Stimulated activated naive B cell treated with anti-CD40 and anti-IgM and Interleukin-4, amounts not matched to agents 10 μg/mL and 1 μg/mL and 100 μg/mL, for 72 hours (primary cell): ENCODE data around the gene RPLP2.

Experiments
- ATAC-seq, 2 donors: fragments of 150-1000 bp; cut with Tn5 transposase; replicated peaks; 2 replicates each; pipeline ENCODE4 v1.10.0; 2021; ENCODE audit warnings: moderate library complexity in 1 of 2
- DNase-seq: peaks from one replicate; pipeline ENCODE4 v3.0.0; 2021
- H3K27ac Mint-ChIP-seq: one replicate; pipeline ENCODE4 v1.8.0; 2022; ENCODE audit warnings: mild to moderate bottlenecking, mixed read lengths
- H3K27me3 Mint-ChIP-seq, 2 donors: one replicate each; pipeline ENCODE4 v1.8.0; 2022; ENCODE audit warnings: mixed read lengths in 2 of 2
- H3K36me3 Mint-ChIP-seq, 2 donors: one replicate each; pipeline ENCODE4 v1.8.0; 2022; ENCODE audit warnings: mixed read lengths in 2 of 2, mild to moderate bottlenecking in 1 of 2
- H3K4me1 Mint-ChIP-seq, 2 donors: one replicate each; pipeline ENCODE4 v1.8.0; 2022; ENCODE audit warnings: mixed read lengths in 2 of 2, mild to moderate bottlenecking in 1 of 2
- H3K4me3 Mint-ChIP-seq, 2 donors: one replicate each; pipeline ENCODE4 v1.8.0; 2022; ENCODE audit warnings: mild to moderate bottlenecking in 2 of 2, mixed read lengths in 2 of 2, moderate library complexity in 1 of 2
- H3K9me3 Mint-ChIP-seq, 2 donors: one replicate each; pipeline ENCODE4 v1.8.0; 2022; ENCODE audit warnings: mixed read lengths in 2 of 2, mild to moderate bottlenecking in 1 of 2

Gene RPLP2

GRCh38 chr11:826836-827145 lies 17.0 kb downstream of the RPLP2 start:
- ATAC-seq (peak; percentile 21 to 22), DNase-seq (no peak)
- Mint-ChIP-seq H3K27ac (no peak overlapping the region), H3K36me3 (peaks cover 9 to 20% of the 10 kb centered on the region in 2 donors), H3K4me1 (peaks cover 24 to 50% of the 10 kb centered on the region in 2 donors), H3K27me3 (peaks cover 37 to 42% of the 10 kb centered on the region in 2 donors), H3K4me3 (peak overlapping the region; percentile 62 to 73), H3K9me3 (no peaks in the 10 kb centered on the region)

DNA sequence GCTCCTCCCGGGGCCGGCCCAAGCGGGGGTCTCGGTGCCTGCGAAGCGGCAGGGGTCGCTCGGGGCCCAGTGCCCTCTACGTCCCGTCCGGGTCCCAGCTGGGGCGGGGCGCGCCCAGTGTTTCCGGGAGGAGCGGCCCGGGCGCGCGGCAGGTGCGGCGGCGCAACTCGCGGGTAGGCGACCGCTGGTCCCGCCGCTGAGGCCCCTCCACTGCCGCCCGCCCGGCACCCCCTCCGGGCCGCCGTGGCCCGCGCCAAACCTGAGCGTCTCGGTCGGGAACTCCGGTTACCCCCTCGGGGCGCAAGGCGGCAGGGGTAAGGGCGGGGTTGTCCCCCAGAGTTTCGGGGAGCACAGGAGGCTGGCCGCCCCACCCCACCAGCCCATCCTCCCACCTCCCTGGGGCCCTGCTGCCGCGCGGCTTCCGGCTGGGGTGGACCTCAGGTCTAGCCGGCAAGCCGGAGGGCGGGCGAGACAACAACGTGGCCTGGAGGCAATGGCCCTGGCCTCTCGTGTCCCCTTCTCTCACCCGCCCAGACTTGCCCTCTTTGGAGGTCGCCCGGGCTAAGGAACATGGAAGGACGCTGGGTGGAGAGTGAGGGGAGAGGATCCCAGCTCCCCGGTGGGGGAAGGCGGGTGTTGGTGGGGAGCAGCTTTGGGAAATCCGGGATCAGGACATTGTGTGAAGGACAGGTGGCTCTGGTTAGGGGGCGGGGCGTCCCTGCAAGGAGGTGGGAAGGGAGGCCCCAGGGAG lies 17.6 kb downstream of the RPLP2 start:
- ATAC-seq (peak; percentile 31 to 38), DNase-seq (no peak)
- peaks cover 9 to 18% of the 10 kb centered on the region in 2 donors for H3K36me3 Mint-ChIP-seq
- peaks cover 38 to 48% of the 10 kb centered on the region in 2 donors for H3K27me3 Mint-ChIP-seq
- peak overlapping the region; percentile 75 for H3K27ac Mint-ChIP-seq
- H3K4me1 Mint-ChIP-seq = peaks cover 28 to 50% of the 10 kb centered on the region in 2 donors
- H3K9me3 Mint-ChIP-seq = no peaks in the 10 kb centered on the region
- peak overlapping the region; percentile 73 to 80 for H3K4me3 Mint-ChIP-seq

GRCh38 chr11:827897-828192 lies 18.1 kb downstream of the RPLP2 start, which contains the start of gene CRACR2B:
Gene CRACR2B, plus strand, starts transcription at chr11:827919. Its CDS starts 689 bp downstream, at chr11:828608.
- H3K4me1 Mint-ChIP-seq = peaks cover 29 to 49% of the 10 kb centered on the region in 2 donors
- peak within 1 kb of the TSS; percentile 75 for H3K27ac Mint-ChIP-seq
- peaks cover 9 to 15% of the 10 kb centered on the region in 2 donors for H3K36me3 Mint-ChIP-seq
- DNase-seq = no peak
- no peak for ATAC-seq
- peak within 1 kb of the TSS; percentile 73 to 80 for H3K4me3 Mint-ChIP-seq
- H3K27me3 Mint-ChIP-seq = peaks cover 38 to 50% of the 10 kb centered on the region in 2 donors
- no peaks in the 10 kb centered on the region for H3K9me3 Mint-ChIP-seq

GRCh38 chr11:828506-829175 lies 18.9 kb downstream of the RPLP2 start:
- Mint-ChIP-seq H3K4me3 (peak overlapping the region; percentile 71 to 80), H3K36me3 (peaks cover 9 to 11% of the 10 kb centered on the region in 2 donors), H3K27ac (no peak overlapping the region), H3K9me3 (no peaks in the 10 kb centered on the region), H3K27me3 (peaks cover 38 to 50% of the 10 kb centered on the region in 2 donors), H3K4me1 (peaks cover 29 to 51% of the 10 kb centered on the region in 2 donors)
- ATAC-seq (no peak), DNase-seq (no peak)

DNA sequence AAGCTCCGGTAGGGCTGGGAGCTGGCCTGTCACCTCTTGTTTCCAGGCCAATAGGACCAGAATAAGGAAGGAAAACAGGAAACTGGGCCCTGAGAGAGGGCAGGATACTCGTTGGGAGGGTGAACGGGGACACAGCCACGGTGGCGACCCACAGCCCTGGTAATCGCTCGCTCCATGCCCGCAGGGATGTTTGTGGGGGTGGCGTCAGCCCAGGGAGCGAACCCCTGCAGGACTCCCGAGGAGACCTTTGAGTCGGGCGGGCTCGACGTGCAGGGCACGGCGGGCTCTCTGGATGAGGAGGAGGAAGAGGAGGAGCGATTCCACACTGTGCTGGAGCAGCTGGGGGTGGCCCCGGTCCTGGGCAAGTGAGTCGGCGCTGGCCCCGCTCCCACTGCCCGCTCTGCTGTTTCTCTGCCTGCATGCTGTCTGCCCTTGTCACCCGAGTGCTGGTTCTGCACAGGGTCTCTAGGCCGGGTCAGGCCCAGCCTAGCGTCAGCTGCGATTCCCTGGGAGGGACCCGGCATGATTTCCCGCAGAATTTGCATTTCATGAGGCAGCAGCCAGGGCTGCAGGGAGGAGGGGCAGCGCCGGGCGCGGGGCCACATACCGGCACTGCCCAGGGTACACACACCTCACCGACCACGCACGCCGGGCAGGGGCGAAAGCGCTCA lies 19.5 kb downstream of the RPLP2 start:
- peak overlapping the region; percentile 5 for H3K27ac Mint-ChIP-seq
- H3K36me3 Mint-ChIP-seq = peaks cover 9 to 11% of the 10 kb centered on the region in 2 donors
- no peaks in the 10 kb centered on the region for H3K9me3 Mint-ChIP-seq
- peaks cover 38 to 50% of the 10 kb centered on the region in 2 donors for H3K27me3 Mint-ChIP-seq
- peaks cover 33 to 58% of the 10 kb centered on the region in 2 donors for H3K4me1 Mint-ChIP-seq
- H3K4me3 Mint-ChIP-seq = peak overlapping the region; percentile 65 to 71
- DNase-seq (no peak), ATAC-seq (no peak)

DNA sequence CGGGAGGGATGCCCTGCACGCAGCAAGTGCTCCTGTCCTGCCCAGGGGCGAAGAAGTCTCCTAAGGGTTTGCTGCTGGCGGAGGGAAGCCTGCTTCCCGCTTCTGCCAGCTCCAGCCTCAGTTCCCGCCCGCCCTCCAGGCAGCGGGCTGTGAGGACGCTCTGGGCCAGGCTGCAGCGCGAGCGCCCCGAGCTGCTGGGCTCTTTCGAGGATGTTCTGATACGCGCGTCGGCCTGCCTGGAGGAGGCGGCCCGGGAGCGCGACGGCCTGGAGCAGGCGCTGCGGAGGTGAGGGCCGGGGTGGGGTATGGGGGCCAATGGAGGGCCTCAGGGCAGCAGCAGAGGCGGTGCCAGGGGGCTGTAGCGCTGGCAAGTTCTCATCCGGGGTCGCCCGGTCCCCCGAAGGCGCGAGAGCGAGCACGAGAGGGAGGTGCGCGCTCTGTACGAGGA lies 20.1 kb downstream of the RPLP2 start:
- Mint-ChIP-seq H3K9me3 (no peaks in the 10 kb centered on the region), H3K4me3 (peak overlapping the region; percentile 52 to 71), H3K36me3 (peaks cover 6 to 8% of the 10 kb centered on the region in 2 donors), H3K27me3 (peaks cover 38 to 50% of the 10 kb centered on the region in 2 donors), H3K27ac (no peak overlapping the region), H3K4me1 (peaks cover 34 to 63% of the 10 kb centered on the region in 2 donors)
- ATAC-seq (peak; percentile 1 to 3), DNase-seq (no peak)

DNA sequence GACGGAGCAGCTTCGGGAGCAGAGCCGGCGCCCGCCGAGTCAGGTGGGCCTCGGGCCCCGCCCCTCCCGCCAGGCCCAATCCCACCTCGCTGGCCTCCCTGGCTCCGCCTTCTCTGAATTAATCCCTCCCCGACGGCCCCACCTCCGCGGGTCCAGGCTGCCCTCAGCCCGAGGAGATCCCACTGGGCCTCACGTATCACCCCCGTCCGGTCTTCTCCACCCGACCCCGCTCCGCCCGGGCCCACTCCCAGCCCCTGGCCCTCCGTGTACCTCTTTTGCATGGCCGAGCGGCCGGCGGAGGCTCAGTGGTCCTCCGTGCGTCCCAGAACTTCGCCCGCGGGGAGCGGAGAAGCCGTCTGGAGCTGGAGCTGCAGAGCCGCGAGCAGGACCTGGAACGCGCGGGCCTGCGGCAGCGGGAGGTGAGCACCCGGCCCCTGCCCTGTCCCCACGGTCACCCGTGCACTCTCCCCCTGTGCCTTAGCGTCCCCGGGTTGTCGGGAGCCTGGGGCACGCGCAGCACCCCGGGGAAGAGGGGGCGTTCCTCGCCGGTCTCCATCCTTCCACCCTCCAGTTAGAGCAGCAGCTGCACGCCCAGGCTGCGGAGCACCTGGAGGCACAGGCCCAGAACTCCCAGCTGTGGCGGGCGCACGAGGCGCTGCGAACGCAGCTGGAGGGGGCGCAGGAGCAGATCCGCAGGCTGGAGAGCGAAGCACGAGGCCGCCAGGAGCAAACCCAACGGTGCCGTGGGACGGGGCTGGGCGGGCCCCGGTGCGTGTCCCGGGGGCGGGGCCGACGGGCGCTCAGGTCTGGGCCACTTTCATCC lies 20.7 kb downstream of the RPLP2 start:
- H3K27me3 Mint-ChIP-seq = peaks cover 38 to 50% of the 10 kb centered on the region in 2 donors
- peak; percentile 46 to 63 for ATAC-seq
- H3K36me3 Mint-ChIP-seq = peaks cover 0 to 2% of the 10 kb centered on the region in 2 donors
- no peaks in the 10 kb centered on the region for H3K9me3 Mint-ChIP-seq
- peaks cover 34 to 69% of the 10 kb centered on the region in 2 donors for H3K4me1 Mint-ChIP-seq
- H3K27ac Mint-ChIP-seq = no peak overlapping the region
- peak overlapping the region; percentile 52 to 71 for H3K4me3 Mint-ChIP-seq
- DNase-seq = peak; percentile 57

- H3K9me3 Mint-ChIP-seq = no peaks in the 10 kb centered on the region
- ATAC-seq = no peak
- H3K4me1 Mint-ChIP-seq = peaks cover 34 to 69% of the 10 kb centered on the region in 2 donors
- peaks cover 4 to 6% of the 10 kb centered on the region in 2 donors for H3K36me3 Mint-ChIP-seq
- peak overlapping the region; percentile 22 to 71 for H3K4me3 Mint-ChIP-seq
- H3K27ac Mint-ChIP-seq = peak overlapping the region; percentile 20
- no peak for DNase-seq
- peaks cover 38 to 50% of the 10 kb centered on the region in 2 donors for H3K27me3 Mint-ChIP-seq
Measured at GRCh38 chr11:831118-831864, 21.5 kb downstream of the RPLP2 start.

GRCh38 chr11:831961-832528 lies 22.3 kb downstream of the RPLP2 start:
- no peaks in the 10 kb centered on the region for H3K9me3 Mint-ChIP-seq
- H3K4me1 Mint-ChIP-seq = peaks cover 34 to 69% of the 10 kb centered on the region in 2 donors
- no peak overlapping the region for H3K27ac Mint-ChIP-seq
- peaks cover 38 to 50% of the 10 kb centered on the region in 2 donors for H3K27me3 Mint-ChIP-seq
- peak overlapping the region; percentile 51 to 73 for H3K4me3 Mint-ChIP-seq
- DNase-seq (no peak), ATAC-seq (no peak)
- peaks cover 8 to 14% of the 10 kb centered on the region in 2 donors for H3K36me3 Mint-ChIP-seq

GRCh38 chr11:832529-833113 lies 22.9 kb downstream of the RPLP2 start, which contains the start of gene CD151:
Gene CD151, plus strand, starts transcription at chr11:832952. Its CDS starts 3,118 bp downstream, at chr11:836070.
- Mint-ChIP-seq H3K4me1 (peaks cover 32 to 67% of the 10 kb centered on the region in 2 donors), H3K4me3 (peak within 1 kb of the TSS; percentile 77 to 78), H3K9me3 (no peaks in the 10 kb centered on the region), H3K36me3 (peaks cover 12 to 18% of the 10 kb centered on the region in 2 donors), H3K27me3 (peaks cover 35 to 47% of the 10 kb centered on the region in 2 donors), H3K27ac (peak within 1 kb of the TSS; percentile 25)
- ATAC-seq = peak; percentile 62 to 72
- DNase-seq = no peak

DNA sequence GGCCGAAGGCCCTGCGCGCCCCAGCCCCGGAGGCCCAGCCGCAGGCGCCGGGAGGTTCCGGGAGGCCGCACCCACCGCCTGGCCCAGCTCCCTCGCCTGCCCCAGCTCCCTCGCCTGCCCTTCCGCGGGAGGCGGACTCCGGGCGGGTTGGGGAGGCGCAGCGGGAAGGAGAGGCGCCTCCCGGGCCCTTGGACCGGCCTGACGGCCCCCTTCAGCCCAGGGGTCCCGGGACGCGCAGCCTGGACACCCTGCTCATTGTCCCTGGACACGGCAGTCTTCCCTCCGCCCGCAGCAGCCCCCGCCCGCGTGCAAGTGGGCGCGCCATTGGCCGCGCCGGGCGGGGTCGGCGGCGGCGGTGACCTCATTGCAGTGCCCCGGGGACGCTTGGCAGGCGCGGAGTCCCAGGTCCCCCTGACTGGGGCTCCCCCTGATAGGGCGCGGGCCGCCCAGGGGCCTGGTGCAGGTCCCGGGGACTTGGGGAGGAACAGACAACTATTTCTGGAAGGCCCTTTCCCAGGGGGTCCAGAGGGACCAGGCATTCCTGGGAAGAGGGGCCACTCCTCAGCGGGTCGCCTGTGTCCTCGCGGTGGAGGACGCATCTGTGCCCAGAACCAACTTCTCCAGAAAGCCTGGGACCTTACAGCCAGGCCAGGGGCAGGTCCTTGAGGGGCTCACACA lies 23.5 kb downstream of the RPLP2 start:
- Mint-ChIP-seq H3K27ac (no peak overlapping the region), H3K9me3 (no peaks in the 10 kb centered on the region), H3K36me3 (peaks cover 15 to 23% of the 10 kb centered on the region in 2 donors), H3K4me1 (peaks cover 25 to 65% of the 10 kb centered on the region in 2 donors), H3K4me3 (peak overlapping the region; percentile 77 to 78), H3K27me3 (peaks cover 31 to 40% of the 10 kb centered on the region in 2 donors)
- ATAC-seq (peak; percentile 51 to 53), DNase-seq (no peak)

DNA sequence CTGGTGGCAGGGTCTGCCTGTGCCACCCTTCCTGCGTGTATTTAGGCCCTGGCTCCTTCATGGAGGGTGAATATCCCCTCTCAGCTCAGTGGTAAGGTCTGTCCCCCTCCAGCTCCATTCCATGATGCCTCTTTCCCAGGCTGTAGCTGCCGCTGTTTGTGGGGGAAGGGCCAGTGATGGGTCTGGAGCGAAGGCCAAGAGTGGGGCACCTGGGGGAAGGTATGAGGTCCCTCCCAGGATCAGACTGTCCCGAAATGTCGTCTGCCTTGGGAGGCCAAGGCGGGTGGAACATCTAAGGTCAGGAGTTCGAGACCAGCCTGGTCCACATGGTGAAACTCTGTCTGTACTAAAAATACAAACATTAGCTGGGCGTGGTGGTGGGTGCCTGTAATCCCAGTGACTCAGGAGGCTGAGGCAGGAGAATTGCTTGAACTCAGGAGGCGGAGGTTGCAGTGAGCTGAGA lies 24.1 kb downstream of the RPLP2 start:
- no peak for DNase-seq
- peak overlapping the region; percentile 25 for H3K27ac Mint-ChIP-seq
- ATAC-seq = no peak
- H3K9me3 Mint-ChIP-seq = no peaks in the 10 kb centered on the region
- peaks cover 24 to 34% of the 10 kb centered on the region in 2 donors for H3K27me3 Mint-ChIP-seq
- peak overlapping the region; percentile 77 to 78 for H3K4me3 Mint-ChIP-seq
- H3K36me3 Mint-ChIP-seq = peaks cover 20 to 28% of the 10 kb centered on the region in 2 donors
- peaks cover 21 to 65% of the 10 kb centered on the region in 2 donors for H3K4me1 Mint-ChIP-seq
